GM21515 (cell line): ENCODE results near the gene ARHGEF37.
A peak's percentile ranks its signal among the peaks of the same experiment; 100 is the strongest.
"Not testable (repeated sequence)": the region's sequence is repeated elsewhere in the genome, so short reads cannot be mapped to it uniquely, and the experiment has no call there.

Experiments
- ATAC-seq: cut with Tn5 transposase; IDR thresholded peaks from one replicate; pipeline ENCODE4 v1.9.1; 2021; ENCODE audit not compliant: unreplicated experiment

The ARHGEF37 gene

GRCh38 chr5:149563466-149563865, 17.8 kb upstream of the ARHGEF37 start:
- ATAC-seq = no peak

GRCh38 chr5:149564542-149565140, 16.7 kb upstream of the ARHGEF37 start:
- peak; percentile 93 for ATAC-seq

GRCh38 chr5:149567226-149567625, 14.1 kb upstream of the ARHGEF37 start:
- no peak for ATAC-seq

GRCh38 chr5:149572170-149572569, 9.1 kb upstream of the ARHGEF37 start:
- no peak for ATAC-seq

GRCh38 chr5:149572576-149573231, 8.6 kb upstream of the ARHGEF37 start:
- no peak for ATAC-seq

- ATAC-seq = no peak
Measured at GRCh38 chr5:149575131-149575530, 6.2 kb upstream of the ARHGEF37 start.

GRCh38 chr5:149576021-149576420, 5.3 kb upstream of the ARHGEF37 start:
- ATAC-seq = no peak

GRCh38 chr5:149578896-149579295, 2.4 kb upstream of the ARHGEF37 start:
- ATAC-seq = no peak

- ATAC-seq = no peak
Measured at GRCh38 chr5:149580808-149581191, 498 bp upstream of the ARHGEF37 start.

GRCh38 chr5:149581931-149582768, 852 bp downstream of the ARHGEF37 start:
- ATAC-seq = no peak

- ATAC-seq = no peak
Measured at GRCh38 chr5:149583394-149583793, 2.1 kb downstream of the ARHGEF37 start.

- no peak for ATAC-seq
Measured at GRCh38 chr5:149584121-149584520, 2.8 kb downstream of the ARHGEF37 start.

GRCh38 chr5:149585910-149586309, 4.6 kb downstream of the ARHGEF37 start:
- ATAC-seq = no peak

- no peak for ATAC-seq
Measured at GRCh38 chr5:149586708-149587318, 5.5 kb downstream of the ARHGEF37 start.

- no peak for ATAC-seq
Measured at GRCh38 chr5:149588936-149589335, 7.6 kb downstream of the ARHGEF37 start.

GRCh38 chr5:149593370-149593769, 12.1 kb downstream of the ARHGEF37 start:
- ATAC-seq = no peak

- no peak for ATAC-seq
Measured at GRCh38 chr5:149594206-149594895, 13.1 kb downstream of the ARHGEF37 start.

GRCh38 chr5:149595105-149595504, 13.8 kb downstream of the ARHGEF37 start:
- not testable (repeated sequence) for ATAC-seq

GRCh38 chr5:149596712-149597111, 15.4 kb downstream of the ARHGEF37 start:
- ATAC-seq = no peak

GRCh38 chr5:149597618-149598017, 16.3 kb downstream of the ARHGEF37 start:
- ATAC-seq = no peak

GRCh38 chr5:149598234-149598633, 16.9 kb downstream of the ARHGEF37 start:
- not testable (repeated sequence) for ATAC-seq
